ENCODE data around the gene SKI.

GRCh38 chr1:2269193-2269921 lies 41.2 kb downstream of the SKI start:
- TF ChIP-seq CTCF (IDR thresholded peaks at IDR 0.05) (no peak), POLR2A (IDR thresholded peaks at IDR 0.05) (no peak)
